HepG2 (cell line): ENCODE data around the gene TNS4. TPM values are rescaled to one million over a fixed set of nuclear protein-coding genes. Genes with fewer than 3 reads are reported as not detected.

Experiments
- AKNA ChIP-seq: sonication (generic); formaldehyde crosslinking; IDR thresholded peaks from 2 replicates; pipeline ENCODE4 v1.4.0; 2020; ENCODE audit warnings: missing genetic modification reagents, borderline replicate concordance
- CBX5 ChIP-seq: sonication (generic); formaldehyde crosslinking; IDR thresholded peaks from 2 replicates; pipeline ENCODE4 v1.4.0; 2020; ENCODE audit warnings: missing genetic modification reagents, borderline replicate concordance
- CSRNP1 ChIP-seq: sonication (generic); formaldehyde crosslinking; IDR thresholded peaks from 2 replicates; pipeline ENCODE4 v1.8.1; 2023; ENCODE audit warnings: mild to moderate bottlenecking, missing genetic modification reagents
- ETV6 ChIP-seq: sonication (generic); formaldehyde crosslinking; conservative IDR thresholded peaks from 2 replicates; pipeline ENCODE4 v1.4.0; 2020; ENCODE audit warnings: missing genetic modification reagents
- HMGXB3 ChIP-seq: sonication (generic); formaldehyde crosslinking; IDR thresholded peaks from 2 replicates; pipeline ENCODE4 v1.4.0; 2020; ENCODE audit warnings: missing genetic modification reagents, borderline replicate concordance
- MED1 ChIP-seq: sonication (generic); formaldehyde crosslinking; IDR thresholded peaks from 2 replicates; pipeline ENCODE4 v1.4.0; 2020; ENCODE audit warnings: missing genetic modification reagents
- NFKB2 ChIP-seq: sonication (generic); formaldehyde crosslinking; IDR thresholded peaks from 2 replicates; pipeline ENCODE4 v1.4.0; 2020; ENCODE audit warnings: missing genetic modification reagents, borderline replicate concordance
- NR3C1 ChIP-seq: sonication (generic); formaldehyde crosslinking; IDR thresholded peaks from 2 replicates; pipeline ENCODE4 v1.4.0; 2020; ENCODE audit warnings: missing genetic modification reagents
- PRDM4 ChIP-seq: sonication (generic); formaldehyde crosslinking; IDR thresholded peaks from 2 replicates; pipeline ENCODE4 v1.9.0; 2021; ENCODE audit warnings: missing genetic modification reagents, borderline replicate concordance
- PRPF4 ChIP-seq: fragments of 200-400 bp; formaldehyde crosslinking; IDR thresholded peaks from 2 replicates; pipeline ENCODE4 v1.6.1; 2016; ENCODE audit warnings: low read length, low read depth; ENCODE audit not compliant: poor library complexity, severe bottlenecking
- REPIN1 ChIP-seq: sonication (generic); formaldehyde crosslinking; IDR thresholded peaks from 2 replicates; pipeline ENCODE4 v1.8.0; 2022; ENCODE audit warnings: missing genetic modification reagents, low read depth, mild to moderate bottlenecking, borderline replicate concordance
- ZNF543 ChIP-seq: sonication (generic); formaldehyde crosslinking; IDR thresholded peaks from 2 replicates; pipeline ENCODE4 v1.4.0; 2020; ENCODE audit warnings: mild to moderate bottlenecking, missing genetic modification reagents
- polyA plus RNA-seq, 8 experiments: library from polyadenylated mRNA; depleted of rRNA in 3 of 8; stranded (reverse) in 7 of 8; unstranded in 1 of 8; fragments of >200 nt; fragmentation: Illumina TruSeq in 4 of 8; extraction: Trizol in 4 of 8; gene quantifications; 2 replicates each; pipeline versions ENCODE4 v1.2.1 to v1.2.3, GENCODE V29; 2011 to 2016; ENCODE audit warnings: low read depth in 4 of 8, missing spikeins in 1 of 8, mixed read lengths in 1 of 8; ENCODE audit not compliant: insufficient read depth in 1 of 8
- total RNA-seq, 5 experiments: library from RNA; depleted of rRNA; stranded (reverse); fragments of >200 nt; fragmentation: Illumina TruSeq; extraction: Trizol; gene quantifications; 2 replicates each; pipeline ENCODE4 v1.2.3, GENCODE V29; 2016; ENCODE audit warnings: low read depth in 1 of 5

TNS4 gene
- total and polyA plus RNA-seq, 2 of the 13 experiments (the other 11 are each of a cell fraction or from before 2014, with no cell fraction given), result 0.58 to 2.1 TPM

- TF ChIP-seq AKNA (CRISPR knock-in tag) (no peak), HMGXB3 (CRISPR knock-in tag) (no peak), ETV6 (peak; percentile 80; the same call in 1 of the 2 replicates), NR3C1 (no peak), MED1 (CRISPR knock-in tag) (peak; percentile 52), ZNF543 (peak; percentile 63; the same call in 1 of the 2 replicates), NFKB2 (peak; percentile 68; the same call in 1 of the 2 replicates), PRPF4 (no peak), CBX5 (no peak; the same call in 1 of the 2 replicates), REPIN1 (CRISPR knock-in tag) (peak; percentile 74; the same call in 1 of the 2 replicates), PRDM4 (CRISPR knock-in tag) (no peak), CSRNP1 (CRISPR knock-in tag) (peak; percentile 55; the same call in 1 of the 2 replicates)
Observed at GRCh38 chr17:40443196-40443987, 58.0 kb downstream of the TNS4 start, which contains the start of gene IGFBP4 (continued).
